ENCODE results near the gene LRMDA.

DNA sequence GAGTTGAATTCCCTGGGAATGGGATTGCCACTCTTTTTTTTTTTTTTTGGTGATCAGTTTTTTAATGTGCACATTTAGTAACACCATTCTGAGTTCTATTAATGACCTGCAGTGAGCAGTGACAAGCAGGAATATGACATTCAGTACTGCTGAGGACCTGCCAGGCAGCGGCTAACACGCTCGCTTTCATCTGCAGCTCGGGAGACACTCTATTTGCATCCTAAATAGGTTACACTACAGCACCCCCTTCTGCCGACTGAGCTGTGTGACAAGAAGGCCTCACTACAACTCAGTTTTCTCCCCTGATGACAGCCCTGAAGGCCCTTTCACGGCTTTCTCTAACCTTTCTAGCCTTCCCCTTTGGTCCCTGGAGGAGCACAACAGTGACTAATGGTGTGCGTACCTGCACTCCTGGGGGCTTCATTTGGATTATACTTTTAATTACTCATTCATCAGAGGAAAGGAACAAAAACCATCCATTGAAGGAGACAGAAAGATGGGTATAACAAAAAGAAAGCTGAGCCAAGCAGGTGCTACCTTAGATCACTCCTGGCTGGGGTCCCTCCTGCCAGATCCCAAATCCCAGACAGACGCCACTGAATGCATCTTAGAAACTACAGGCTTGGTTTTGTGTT lies 872.4 kb downstream of the LRMDA start:
- TF ChIP-seq CTCF (conservative IDR thresholded peaks at IDR 0.05; ENCODE audit: low read length): peak; percentile 52
- TF ChIP-seq EZH2phosphoT487 (IDR thresholded peaks at IDR 0.05; ENCODE audit: borderline replicate concordance, low read depth, low read length): no peak

All from OCI-LY7 (cell line).